Measurements from ENCODE around the gene SRL. TPM values are rescaled to one million over a fixed set of nuclear protein-coding genes. Genes with fewer than 3 reads are reported as not detected.
"Not testable (repeated sequence)": the region's sequence is repeated elsewhere in the genome, so short reads cannot be mapped to it uniquely, and the experiment has no call there.

SRL gene
- total RNA-seq, 2 experiments from 2014 or later: not detected

GRCh38 chr16:4158143-4159093 is 83.5 kb downstream of the SRL start:
- ChIA-PET CTCF (no interaction called here), POLR2A (no interaction called here)
- no peak overlapping the region for H3K4me3 ChIP-seq (ENCODE audit: low read length)
- H3K27ac ChIP-seq (ENCODE audit: low read depth in 1 of 2, low read length in 2 of 2): no peak overlapping the region
- intact Hi-C loops (cut with DNase I, micrococcal nuclease): loop anchor here in 1 of 2 experiments (10.0 kb wide), 1 partner anchor 76 kb away; no protein-coding TSS in a partner anchor
- Mint-ChIP-seq H3K4me3 (no peak overlapping the region), H3K9me3 (no peaks in the 10 kb centered on the region), H3K36me3 (ENCODE audit: low read depth) (no peaks in the 10 kb centered on the region), H3K4me1 (ENCODE audit: low read depth) (peaks cover 7% of the 10 kb centered on the region), H3K27me3 (no peaks in the 10 kb centered on the region), H3K27ac (no peak overlapping the region)
- no peak for ATAC-seq (ENCODE audit: poor library complexity)
- no peaks in the 10 kb centered on the region for H3K36me3 ChIP-seq (ENCODE audit: insufficient read depth, low read length)
- H3K9me3 ChIP-seq (ENCODE audit: control insufficient read depth in 1 of 2, insufficient read depth in 1 of 2, low read length in 2 of 2): no peaks in the 10 kb centered on the region
- no peaks in the 10 kb centered on the region for H3K4me1 ChIP-seq (ENCODE audit: insufficient read depth, low read length)
- no peaks in the 10 kb centered on the region for H3K27me3 ChIP-seq (ENCODE audit: control insufficient read depth in 1 of 2, insufficient read depth in 2 of 2, low read length in 2 of 2)
- no peak for DNase-seq
- TF ChIP-seq CTCF (IDR thresholded peaks at IDR 0.05): no peak

GRCh38 chr16:4157376-4157825 is 84.5 kb downstream of the SRL start:
- ChIA-PET POLR2A (no interaction called here), CTCF (no interaction called here)
- ATAC-seq (ENCODE audit: poor library complexity) (no peak), DNase-seq (no peak)
- no peak for TF ChIP-seq CTCF (IDR thresholded peaks at IDR 0.05)
- H3K27me3 ChIP-seq (ENCODE audit: control insufficient read depth in 1 of 2, insufficient read depth in 2 of 2, low read length in 2 of 2): no peaks in the 10 kb centered on the region
- Mint-ChIP-seq H3K9me3 (no peaks in the 10 kb centered on the region), H3K4me3 (no peak overlapping the region), H3K27ac (no peak overlapping the region), H3K27me3 (no peaks in the 10 kb centered on the region), H3K36me3 (ENCODE audit: low read depth) (no peaks in the 10 kb centered on the region), H3K4me1 (ENCODE audit: low read depth) (peaks cover 7% of the 10 kb centered on the region)
- intact Hi-C loops (cut with DNase I, micrococcal nuclease): loop anchor here in 1 of 2 experiments (10.0 kb wide), 1 partner anchor 77 kb away; no protein-coding TSS in a partner anchor
- no peak overlapping the region for H3K27ac ChIP-seq (ENCODE audit: low read depth in 1 of 2, low read length in 2 of 2)
- no peaks in the 10 kb centered on the region for H3K4me1 ChIP-seq (ENCODE audit: insufficient read depth, low read length)
- no peak overlapping the region for H3K4me3 ChIP-seq (ENCODE audit: low read length)
- no peaks in the 10 kb centered on the region for H3K9me3 ChIP-seq (ENCODE audit: control insufficient read depth in 1 of 2, insufficient read depth in 1 of 2, low read length in 2 of 2)
- H3K36me3 ChIP-seq (ENCODE audit: insufficient read depth, low read length): no peaks in the 10 kb centered on the region

- CTCF ChIA-PET; DNase-seq; H3K4me3 ChIP-seq (ENCODE audit: low read length); H3K27ac Mint-ChIP-seq; ATAC-seq (ENCODE audit: poor library complexity); H3K36me3 Mint-ChIP-seq (ENCODE audit: low read depth); POLR2A ChIA-PET; H3K9me3 ChIP-seq (ENCODE audit: control insufficient read depth in 1 of 2, insufficient read depth in 1 of 2, low read length in 2 of 2); H3K36me3 ChIP-seq (ENCODE audit: insufficient read depth, low read length); H3K27me3 Mint-ChIP-seq; H3K27ac ChIP-seq (ENCODE audit: low read depth in 1 of 2, low read length in 2 of 2); H3K4me1 ChIP-seq (ENCODE audit: insufficient read depth, low read length); H3K4me3 Mint-ChIP-seq; H3K4me1 Mint-ChIP-seq (ENCODE audit: low read depth); H3K9me3 Mint-ChIP-seq; H3K27me3 ChIP-seq (ENCODE audit: control insufficient read depth in 1 of 2, insufficient read depth in 2 of 2, low read length in 2 of 2): not testable (repeated sequence)
- intact Hi-C loops (cut with DNase I, micrococcal nuclease): loop anchor here in 1 of 2 experiments (10.0 kb wide), 1 partner anchor 78 kb away; no protein-coding TSS in a partner anchor
Observed at GRCh38 chr16:4156503-4156902, 85.4 kb downstream of the SRL start.

GRCh38 chr16:4153364-4153763 is 88.5 kb downstream of the SRL start:
- ATAC-seq (ENCODE audit: poor library complexity); H3K9me3 Mint-ChIP-seq: not testable (repeated sequence)

More at GRCh38 chr16:4153364-4153763, 88.5 kb downstream of the SRL start:
- intact Hi-C loops (cut with DNase I, micrococcal nuclease): loop anchor here in 1 of 2 experiments (10.0 kb wide), 1 partner anchor 81 kb away; no protein-coding TSS in a partner anchor
- H3K36me3 Mint-ChIP-seq (ENCODE audit: low read depth); H3K27ac Mint-ChIP-seq; H3K27ac ChIP-seq (ENCODE audit: low read depth in 1 of 2, low read length in 2 of 2); DNase-seq; H3K27me3 ChIP-seq (ENCODE audit: control insufficient read depth in 1 of 2, insufficient read depth in 2 of 2, low read length in 2 of 2); H3K4me1 Mint-ChIP-seq (ENCODE audit: low read depth); CTCF ChIA-PET; POLR2A ChIA-PET; H3K4me3 Mint-ChIP-seq; H3K9me3 ChIP-seq (ENCODE audit: control insufficient read depth in 1 of 2, insufficient read depth in 1 of 2, low read length in 2 of 2); H3K27me3 Mint-ChIP-seq; H3K36me3 ChIP-seq (ENCODE audit: insufficient read depth, low read length); H3K4me3 ChIP-seq (ENCODE audit: low read length); H3K4me1 ChIP-seq (ENCODE audit: insufficient read depth, low read length): not testable (repeated sequence)
